GM21529 (cell line): Measurements from ENCODE around the gene VPREB1.
"Not testable (repeated sequence)": the region's sequence is repeated elsewhere in the genome, so short reads cannot be mapped to it uniquely, and the experiment has no call there.

Source experiments
- ATAC-seq: cut with Tn5 transposase; IDR thresholded peaks from one replicate; pipeline ENCODE4 v1.9.1; 2021; ENCODE audit not compliant: unreplicated experiment

Gene VPREB1

GRCh38 chr22:22213231-22213630 is 31.4 kb upstream of the VPREB1 start:
- ATAC-seq = no peak

- ATAC-seq = no peak
Measured at GRCh38 chr22:22214819-22215329, 29.7 kb upstream of the VPREB1 start.

GRCh38 chr22:22215659-22216449 is 28.7 kb upstream of the VPREB1 start:
- no peak for ATAC-seq

GRCh38 chr22:22216450-22216959 is 28.1 kb upstream of the VPREB1 start:
- no peak for ATAC-seq

GRCh38 chr22:22218302-22218701 is 26.3 kb upstream of the VPREB1 start:
- ATAC-seq = no peak

GRCh38 chr22:22219140-22219996 is 25.2 kb upstream of the VPREB1 start:
- no peak for ATAC-seq

- ATAC-seq = not testable (repeated sequence)
Measured at GRCh38 chr22:22221043-22221442, 23.5 kb upstream of the VPREB1 start.

GRCh38 chr22:22226448-22227187 is 18.0 kb upstream of the VPREB1 start:
- ATAC-seq = no peak

GRCh38 chr22:22228421-22228820 is 16.2 kb upstream of the VPREB1 start:
- ATAC-seq = no peak

- no peak for ATAC-seq
Measured at GRCh38 chr22:22228921-22229320, 15.7 kb upstream of the VPREB1 start.

GRCh38 chr22:22229683-22230420 is 14.7 kb upstream of the VPREB1 start:
- ATAC-seq = no peak

GRCh38 chr22:22230438-22230837 is 14.1 kb upstream of the VPREB1 start:
- no peak for ATAC-seq

- no peak for ATAC-seq
Measured at GRCh38 chr22:22233081-22233480, 11.5 kb upstream of the VPREB1 start.

GRCh38 chr22:22235558-22235957 is 9.0 kb upstream of the VPREB1 start:
- no peak for ATAC-seq

GRCh38 chr22:22237521-22237920 is 7.1 kb upstream of the VPREB1 start:
- no peak for ATAC-seq

GRCh38 chr22:22239311-22239939 is 5.2 kb upstream of the VPREB1 start:
- ATAC-seq = no peak

- ATAC-seq = no peak
Measured at GRCh38 chr22:22241554-22241898, 3.1 kb upstream of the VPREB1 start.

GRCh38 chr22:22242488-22242887 is 2.1 kb upstream of the VPREB1 start:
- ATAC-seq = no peak

GRCh38 chr22:22243033-22243680 is 1.4 kb upstream of the VPREB1 start:
- no peak for ATAC-seq
